HEK293 (cell line): Measurements from ENCODE around the gene NLRP9.
"Not testable (repeated sequence)": the region's sequence is repeated elsewhere in the genome, so short reads cannot be mapped to it uniquely, and the experiment has no call there.

ENCODE experiments used
- CTCF ChIA-PET: fragments of 350-600 bp; formaldehyde crosslinking; extraction: SDS; loops from one replicate; lab custom pipeline; 2021; ENCODE audit warnings: antibody characterized with exemption; lab: Yijun Ruan, JAX
- POLR2A ChIA-PET: fragments of 300-600 bp; formaldehyde crosslinking; extraction: SDS; loops from one replicate; lab custom pipeline; 2020; ENCODE audit warnings: antibody characterized with exemption, inconsistent platforms; lab: Yijun Ruan, JAX
- H3K27ac ChIP-seq: fragments of 200-500 bp; sonication (Bioruptor generic); 2 replicates; pipeline ENCODE4 v1.5.1; 2014; ENCODE audit warnings: low read depth, low read length, control low read depth, inconsistent platforms; ENCODE audit errors: extremely low read depth
- H3K36me3 ChIP-seq, 2 experiments: fragments of 200-500 bp in 1 of 2; sonication (Bioruptor generic) in 1 of 2; 1 replicate in 1 of 2; 2 replicates in 1 of 2; pipeline ENCODE4 v1.5.1; 2014 to 2017; ENCODE audit warnings: inconsistent platforms in 2 of 2, low read length in 2 of 2; ENCODE audit not compliant: control insufficient read depth in 2 of 2, insufficient read depth in 1 of 2
- H3K4me1 ChIP-seq: fragments of 200-500 bp; sonication (Bioruptor generic); 2 replicates; pipeline ENCODE4 v1.5.1; 2014; ENCODE audit warnings: mild to moderate bottlenecking, low read length, inconsistent platforms; ENCODE audit not compliant: control insufficient read depth, insufficient read depth
- H3K4me3 ChIP-seq: 2 replicates; pipeline ENCODE4 v1.5.1; 2011; ENCODE audit warnings: low read depth, mild to moderate bottlenecking, control low read depth, low read length, moderate library complexity
- H3K9me3 ChIP-seq: fragments of 200-500 bp; sonication (Bioruptor generic); 2 replicates; pipeline ENCODE4 v1.5.1; 2014; ENCODE audit warnings: low read depth, low read length, inconsistent platforms; ENCODE audit not compliant: control insufficient read depth, insufficient read depth
- CTCF ChIP-seq: fragments of 450-650 bp; formaldehyde crosslinking; IDR thresholded peaks from 2 replicates; pipeline ENCODE4 v1.5.1; 2016; ENCODE audit warnings: missing biosample characterization, missing genetic modification characterization
- HOXA7 ChIP-seq: sonication (generic); formaldehyde crosslinking; IDR thresholded peaks from 2 replicates; pipeline ENCODE4 v1.8.1; 2022; ENCODE audit warnings: missing genetic modification reagents, borderline replicate concordance
- HOXC10 ChIP-seq: sonication (generic); formaldehyde crosslinking; IDR thresholded peaks from 2 replicates; pipeline ENCODE4 v1.8.1; 2023; ENCODE audit warnings: mild to moderate bottlenecking, missing genetic modification reagents
- IKZF3 ChIP-seq: fragments of 450-650 bp; IDR thresholded peaks from 2 replicates; pipeline ENCODE4 v1.5.0; 2018; ENCODE audit warnings: missing biosample characterization, mild to moderate bottlenecking, missing genetic modification characterization, moderate library complexity
- SP3 ChIP-seq: fragments of 450-650 bp; formaldehyde crosslinking; IDR thresholded peaks from 2 replicates; pipeline ENCODE4 v1.5.1; 2016; ENCODE audit warnings: missing biosample characterization, missing genetic modification characterization
- YY2 ChIP-seq: fragments of 450-650 bp; formaldehyde crosslinking; IDR thresholded peaks from 2 replicates; pipeline ENCODE4 v1.5.1; 2016; ENCODE audit warnings: missing biosample characterization, missing genetic modification characterization
- ZBTB17 ChIP-seq: fragments of 450-650 bp; formaldehyde crosslinking; IDR thresholded peaks from 2 replicates; pipeline ENCODE4 v1.5.1; 2016; ENCODE audit warnings: missing biosample characterization, missing genetic modification characterization
- ZNF146 ChIP-seq: fragments of 450-650 bp; formaldehyde crosslinking; IDR thresholded peaks from 2 replicates; pipeline ENCODE4 v1.5.1; 2016; ENCODE audit warnings: missing biosample characterization, missing genetic modification characterization
- ZNF155 ChIP-seq: fragments of 450-650 bp; formaldehyde crosslinking; IDR thresholded peaks from 2 replicates; pipeline ENCODE4 v1.5.1; 2016; ENCODE audit warnings: missing biosample characterization, missing genetic modification characterization
- ZNF157 ChIP-seq: fragments of 450-650 bp; formaldehyde crosslinking; IDR thresholded peaks from 2 replicates; pipeline ENCODE4 v1.5.1; 2016; ENCODE audit warnings: missing biosample characterization, missing genetic modification characterization
- ZNF366 ChIP-seq: fragments of 450-650 bp; formaldehyde crosslinking; conservative IDR thresholded peaks from 2 replicates; pipeline ENCODE4 v1.5.1; 2016; ENCODE audit warnings: missing biosample characterization, missing genetic modification characterization
- ZNF488 ChIP-seq: fragments of 450-650 bp; formaldehyde crosslinking; IDR thresholded peaks from 2 replicates; pipeline ENCODE4 v1.5.1; 2016; ENCODE audit warnings: missing biosample characterization, missing genetic modification characterization
- ZNF624 ChIP-seq: fragments of 450-650 bp; formaldehyde crosslinking; IDR thresholded peaks from 2 replicates; pipeline ENCODE4 v1.5.1; 2017; ENCODE audit warnings: missing biosample characterization, missing genetic modification characterization
- ZNF701 ChIP-seq: fragments of 450-650 bp; formaldehyde crosslinking; IDR thresholded peaks from 2 replicates; pipeline ENCODE4 v1.5.1; 2016; ENCODE audit warnings: missing biosample characterization, missing genetic modification characterization
- ZNF768 ChIP-seq: fragments of 450-650 bp; formaldehyde crosslinking; IDR thresholded peaks from 2 replicates; pipeline ENCODE4 v1.5.1; 2018; ENCODE audit warnings: missing biosample characterization, mild to moderate bottlenecking, missing genetic modification characterization
- ZNF777 ChIP-seq: fragments of 450-650 bp; formaldehyde crosslinking; IDR thresholded peaks from 2 replicates; pipeline ENCODE4 v1.5.1; 2017; ENCODE audit warnings: missing biosample characterization, missing genetic modification characterization, borderline replicate concordance
- ZNF791 ChIP-seq: fragments of 450-650 bp; formaldehyde crosslinking; IDR thresholded peaks from 2 replicates; pipeline ENCODE4 v1.5.1; 2016; ENCODE audit warnings: missing biosample characterization, missing genetic modification characterization
- ZNF792 ChIP-seq: fragments of 450-650 bp; formaldehyde crosslinking; IDR thresholded peaks from 2 replicates; pipeline ENCODE4 v1.5.1; 2016; ENCODE audit warnings: missing biosample characterization, missing genetic modification characterization
- TF ChIP-seq, protein P1 (sequence below): fragments of 450-650 bp; formaldehyde crosslinking; IDR thresholded peaks from 2 replicates; pipeline ENCODE4 v1.5.1; 2016; ENCODE audit warnings: missing biosample characterization, missing genetic modification characterization
- TF ChIP-seq, protein P2 (sequence below): fragments of 450-650 bp; formaldehyde crosslinking; IDR thresholded peaks from 2 replicates; pipeline ENCODE4 v1.5.1; 2016; ENCODE audit warnings: missing biosample characterization, missing genetic modification characterization
- TF ChIP-seq, protein P3 (sequence below): fragments of 450-650 bp; formaldehyde crosslinking; IDR thresholded peaks from 2 replicates; pipeline ENCODE4 v1.5.1; 2016; ENCODE audit warnings: missing biosample characterization, missing genetic modification characterization, low read depth
- TF ChIP-seq, protein P4 (sequence below): fragments of 450-650 bp; formaldehyde crosslinking; IDR thresholded peaks from 2 replicates; pipeline ENCODE4 v1.5.1; 2016; ENCODE audit warnings: missing biosample characterization, missing genetic modification characterization

The NLRP9 gene

GRCh38 chr19:55750715-55751114, 12.5 kb upstream of the NLRP9 start:
- POLR2A ChIA-PET = no interaction called here
- CTCF ChIA-PET = interaction anchor here (0.7 kb wide), 1 partner anchor 502 kb away, joined by 4 read pairs; no protein-coding TSS in a partner anchor

DNA sequence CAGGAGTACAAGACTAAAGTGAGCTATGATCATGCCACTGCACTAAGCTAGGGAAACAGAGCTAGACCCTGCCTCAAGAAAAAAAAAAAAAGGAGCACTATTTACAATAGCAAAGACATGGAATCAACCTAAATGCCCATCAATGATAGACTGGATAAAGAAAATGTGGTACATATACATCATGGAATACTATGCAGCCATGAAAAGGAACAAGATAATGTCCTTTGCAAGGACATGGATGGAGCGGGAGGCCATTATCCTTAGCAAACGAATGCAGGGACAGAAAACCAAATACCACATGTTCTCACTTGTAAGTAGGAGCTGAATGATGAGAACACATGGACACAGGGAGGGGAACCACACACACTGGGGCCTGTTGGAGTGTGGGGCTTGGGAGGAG, 7.8 kb downstream of the NLRP9 start:
- POLR2A ChIA-PET = interaction anchor here (0.7 kb wide), 1 partner anchor 69 kb away, joined by 3 read pairs; no protein-coding TSS in a partner anchor
- not testable (repeated sequence) for H3K4me3 ChIP-seq, H3K9me3 ChIP-seq, H3K27ac ChIP-seq, H3K36me3 ChIP-seq, H3K4me1 ChIP-seq
- peak; percentile 78 for TF ChIP-seq ZNF146 (tag by site-specific recombination)
- TF ChIP-seq, protein P1, sequence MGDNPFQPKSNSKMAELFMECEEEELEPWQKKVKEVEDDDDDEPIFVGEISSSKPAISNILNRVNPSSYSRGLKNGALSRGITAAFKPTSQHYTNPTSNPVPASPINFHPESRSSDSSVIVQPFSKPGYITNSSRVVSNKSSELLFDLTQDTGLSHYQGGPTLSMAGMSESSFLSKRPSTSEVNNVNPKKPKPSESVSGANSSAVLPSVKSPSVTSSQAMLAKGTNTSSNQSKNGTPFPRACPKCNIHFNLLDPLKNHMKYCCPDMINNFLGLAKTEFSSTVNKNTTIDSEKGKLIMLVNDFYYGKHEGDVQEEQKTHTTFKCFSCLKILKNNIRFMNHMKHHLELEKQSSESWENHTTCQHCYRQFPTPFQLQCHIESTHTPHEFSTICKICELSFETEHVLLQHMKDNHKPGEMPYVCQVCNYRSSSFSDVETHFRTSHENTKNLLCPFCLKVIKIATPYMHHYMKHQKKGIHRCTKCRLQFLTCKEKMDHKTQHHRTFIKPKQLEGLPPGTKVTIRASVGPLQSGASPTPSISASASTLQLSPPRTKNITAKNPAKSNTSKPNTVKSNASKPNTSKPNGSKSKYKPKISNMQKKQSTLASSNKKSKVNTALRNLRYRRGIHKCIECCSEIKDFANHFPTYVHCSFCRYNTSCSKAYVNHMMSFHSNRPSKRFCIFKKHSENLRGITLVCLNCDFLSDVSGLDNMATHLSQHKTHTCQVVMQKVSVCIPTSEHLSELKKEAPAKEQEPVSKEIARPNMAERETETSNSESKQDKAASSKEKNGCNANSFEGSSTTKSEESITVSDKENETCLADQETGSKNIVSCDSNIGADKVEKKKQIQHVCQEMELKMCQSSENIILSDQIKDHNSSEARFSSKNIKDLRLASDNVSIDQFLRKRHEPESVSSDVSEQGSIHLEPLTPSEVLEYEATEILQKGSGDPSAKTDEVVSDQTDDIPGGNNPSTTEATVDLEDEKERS = 0 out of 2 replicates have a peak, but pooled peaks have one; percentile 40
- CTCF ChIA-PET = interaction anchor here (0.6 kb wide), 2 partner anchors 100 to 131 kb away, joined by 3 read pairs; partner anchors contain the start of gene FIZ1

More at GRCh38 chr19:55750715-55751114, 12.5 kb upstream of the NLRP9 start:
- Histone ChIP-seq H3K9me3 (no peaks in the 10 kb centered on the region), H3K4me3 (no peak overlapping the region), H3K4me1 (no peaks in the 10 kb centered on the region), H3K36me3 (no peaks in the 10 kb centered on the region), H3K27ac (no peak overlapping the region)
- TF ChIP-seq ZNF488 (tag by site-specific recombination) (no peak), ZNF624 (tag by site-specific recombination) (no peak), HOXA7 (CRISPR knock-in tag) (no peak), SP3 (tag by site-specific recombination) (no peak), YY2 (tag by site-specific recombination) (no peak), ZNF768 (tag by site-specific recombination) (no peak), CTCF (no peak), ZNF791 (tag by site-specific recombination) (no peak), ZNF155 (tag by site-specific recombination) (no peak), ZNF701 (tag by site-specific recombination) (no peak), IKZF3 (no peak), ZNF792 (tag by site-specific recombination) (no peak), ZNF777 (tag by site-specific recombination) (no peak), ZBTB17 (tag by site-specific recombination) (no peak), ZNF157 (tag by site-specific recombination) (no peak), HOXC10 (no peak), ZNF366 (tag by site-specific recombination) (no peak)
- TF ChIP-seq, protein P2, sequence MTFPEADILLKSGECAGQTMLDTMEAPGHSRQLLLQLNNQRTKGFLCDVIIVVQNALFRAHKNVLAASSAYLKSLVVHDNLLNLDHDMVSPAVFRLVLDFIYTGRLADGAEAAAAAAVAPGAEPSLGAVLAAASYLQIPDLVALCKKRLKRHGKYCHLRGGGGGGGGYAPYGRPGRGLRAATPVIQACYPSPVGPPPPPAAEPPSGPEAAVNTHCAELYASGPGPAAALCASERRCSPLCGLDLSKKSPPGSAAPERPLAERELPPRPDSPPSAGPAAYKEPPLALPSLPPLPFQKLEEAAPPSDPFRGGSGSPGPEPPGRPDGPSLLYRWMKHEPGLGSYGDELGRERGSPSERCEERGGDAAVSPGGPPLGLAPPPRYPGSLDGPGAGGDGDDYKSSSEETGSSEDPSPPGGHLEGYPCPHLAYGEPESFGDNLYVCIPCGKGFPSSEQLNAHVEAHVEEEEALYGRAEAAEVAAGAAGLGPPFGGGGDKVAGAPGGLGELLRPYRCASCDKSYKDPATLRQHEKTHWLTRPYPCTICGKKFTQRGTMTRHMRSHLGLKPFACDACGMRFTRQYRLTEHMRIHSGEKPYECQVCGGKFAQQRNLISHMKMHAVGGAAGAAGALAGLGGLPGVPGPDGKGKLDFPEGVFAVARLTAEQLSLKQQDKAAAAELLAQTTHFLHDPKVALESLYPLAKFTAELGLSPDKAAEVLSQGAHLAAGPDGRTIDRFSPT (tag by site-specific recombination) = no peak
- TF ChIP-seq, protein P3, sequence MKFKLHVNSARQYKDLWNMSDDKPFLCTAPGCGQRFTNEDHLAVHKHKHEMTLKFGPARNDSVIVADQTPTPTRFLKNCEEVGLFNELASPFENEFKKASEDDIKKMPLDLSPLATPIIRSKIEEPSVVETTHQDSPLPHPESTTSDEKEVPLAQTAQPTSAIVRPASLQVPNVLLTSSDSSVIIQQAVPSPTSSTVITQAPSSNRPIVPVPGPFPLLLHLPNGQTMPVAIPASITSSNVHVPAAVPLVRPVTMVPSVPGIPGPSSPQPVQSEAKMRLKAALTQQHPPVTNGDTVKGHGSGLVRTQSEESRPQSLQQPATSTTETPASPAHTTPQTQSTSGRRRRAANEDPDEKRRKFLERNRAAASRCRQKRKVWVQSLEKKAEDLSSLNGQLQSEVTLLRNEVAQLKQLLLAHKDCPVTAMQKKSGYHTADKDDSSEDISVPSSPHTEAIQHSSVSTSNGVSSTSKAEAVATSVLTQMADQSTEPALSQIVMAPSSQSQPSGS (tag by site-specific recombination) = no peak
- TF ChIP-seq, protein P4, sequence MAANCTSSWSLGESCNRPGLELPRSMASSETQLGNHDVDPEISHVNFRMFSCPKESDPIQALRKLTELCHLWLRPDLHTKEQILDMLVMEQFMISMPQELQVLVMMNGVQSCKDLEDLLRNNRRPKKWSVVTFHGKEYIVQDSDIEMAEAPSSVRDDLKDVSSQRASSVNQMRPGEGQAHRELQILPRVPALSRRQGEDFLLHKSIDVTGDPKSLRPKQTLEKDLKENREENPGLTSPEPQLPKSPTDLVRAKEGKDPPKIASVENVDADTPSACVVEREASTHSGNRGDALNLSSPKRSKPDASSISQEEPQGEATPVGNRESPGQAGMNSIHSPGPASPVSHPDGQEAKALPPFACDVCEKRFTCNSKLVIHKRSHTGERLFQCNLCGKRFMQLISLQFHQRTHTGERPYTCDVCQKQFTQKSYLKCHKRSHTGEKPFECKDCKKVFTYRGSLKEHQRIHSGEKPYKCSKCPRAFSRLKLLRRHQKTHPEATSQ (tag by site-specific recombination) = no peak
